ENCODE measurements around the gene VSTM2L.

- TF ChIP-seq CEBPG (CRISPR knock-in tag; IDR thresholded peaks at IDR 0.05), result no peak
- TF ChIP-seq SRF (IDR thresholded peaks at IDR 0.05; ENCODE audit: low read depth, low read length), result no peak
- TF ChIP-seq CTCF (CRISPR knock-in tag; IDR thresholded peaks at IDR 0.05), result no peak
- no peak for TF ChIP-seq MAX (IDR thresholded peaks at IDR 0.05)
- no peak for TF ChIP-seq ZBTB4 (CRISPR knock-in tag; IDR thresholded peaks at IDR 0.05; ENCODE audit: borderline replicate concordance)
- TF ChIP-seq LBX2 (CRISPR knock-in tag; IDR thresholded peaks at IDR 0.05; ENCODE audit: borderline replicate concordance), result no peak
- no peak for TF ChIP-seq BRCA1 (CRISPR knock-in tag; IDR thresholded peaks at IDR 0.05)
- TF ChIP-seq E2F1 (CRISPR knock-in tag; IDR thresholded peaks at IDR 0.05), result no peak
Observed at GRCh38 chr20:37868851-37869333, 34.0 kb upstream of the VSTM2L start.

All from HepG2 (cell line).